MM.1S (cell line): ENCODE results near the gene ERC2.

Source experiments
- EZH2 ChIP-seq: fragments of 300-600 bp; sonication (generic); optimal IDR thresholded peaks from 2 replicates; pipeline ENCODE3; 2017; ENCODE audit warnings: low read depth, mild to moderate bottlenecking, antibody characterized with exemption, low read length, mixed read lengths
- TF ChIP-seq, protein P1 (sequence below): fragments of 300-600 bp; sonication (generic); IDR thresholded peaks from 2 replicates; pipeline ENCODE4 v1.5.1; 2016; ENCODE audit warnings: antibody characterized with exemption, low read length, mixed read lengths

DNA sequence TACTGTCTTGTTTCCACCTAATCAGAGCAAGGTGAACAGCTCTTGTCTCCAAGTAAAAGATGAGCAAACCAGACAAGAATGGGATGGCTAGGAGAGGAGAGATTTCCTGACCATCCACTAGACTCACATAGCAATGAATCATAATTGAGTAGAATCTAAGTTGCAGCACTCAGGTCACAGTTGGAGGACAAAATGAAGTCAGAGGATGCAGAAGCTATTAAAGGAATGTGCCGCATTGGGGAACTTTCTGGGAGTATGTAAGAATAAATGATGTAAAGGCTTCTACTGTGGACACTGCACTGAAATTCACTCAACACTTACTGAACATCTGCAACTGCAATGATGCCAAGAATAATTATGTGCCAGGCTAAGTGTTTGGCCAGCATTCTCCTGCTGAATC, 763.7 kb downstream of the ERC2 start:
- TF ChIP-seq, protein P1, sequence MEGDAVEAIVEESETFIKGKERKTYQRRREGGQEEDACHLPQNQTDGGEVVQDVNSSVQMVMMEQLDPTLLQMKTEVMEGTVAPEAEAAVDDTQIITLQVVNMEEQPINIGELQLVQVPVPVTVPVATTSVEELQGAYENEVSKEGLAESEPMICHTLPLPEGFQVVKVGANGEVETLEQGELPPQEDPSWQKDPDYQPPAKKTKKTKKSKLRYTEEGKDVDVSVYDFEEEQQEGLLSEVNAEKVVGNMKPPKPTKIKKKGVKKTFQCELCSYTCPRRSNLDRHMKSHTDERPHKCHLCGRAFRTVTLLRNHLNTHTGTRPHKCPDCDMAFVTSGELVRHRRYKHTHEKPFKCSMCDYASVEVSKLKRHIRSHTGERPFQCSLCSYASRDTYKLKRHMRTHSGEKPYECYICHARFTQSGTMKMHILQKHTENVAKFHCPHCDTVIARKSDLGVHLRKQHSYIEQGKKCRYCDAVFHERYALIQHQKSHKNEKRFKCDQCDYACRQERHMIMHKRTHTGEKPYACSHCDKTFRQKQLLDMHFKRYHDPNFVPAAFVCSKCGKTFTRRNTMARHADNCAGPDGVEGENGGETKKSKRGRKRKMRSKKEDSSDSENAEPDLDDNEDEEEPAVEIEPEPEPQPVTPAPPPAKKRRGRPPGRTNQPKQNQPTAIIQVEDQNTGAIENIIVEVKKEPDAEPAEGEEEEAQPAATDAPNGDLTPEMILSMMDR, result no peak
- no peak for TF ChIP-seq EZH2
